Thyroid gland (tissue), 4 donors: ENCODE measurements around the gene GNG7.

ENCODE experiments used
- CTCF ChIP-seq, 6 experiments: fragments of 200-600 bp in 3 of 6; fragments of 450-650 bp in 3 of 6; sonication (generic) in 3 of 6; IDR thresholded peaks; one replicate each; pipeline ENCODE4 v1.5.1; 2016 to 2019; ENCODE audit warnings: antibody characterized with exemption in 6 of 6, mild to moderate bottlenecking in 2 of 6, inconsistent platforms in 1 of 6, moderate library complexity in 1 of 6
- POLR2A ChIP-seq, 2 donors: fragments of 450-650 bp; IDR thresholded peaks; one replicate each; pipeline ENCODE4 v1.6.1; 2017; ENCODE audit warnings: antibody characterized with exemption in 2 of 2, mild to moderate bottlenecking in 2 of 2, moderate library complexity in 1 of 2

- TF ChIP-seq CTCF (IDR thresholded peaks at IDR 0.05) (no peak), POLR2A (IDR thresholded peaks at IDR 0.05) (no peak)
Measured at GRCh38 chr19:2500841-2501261, 201.6 kb downstream of the GNG7 start.
